ENCODE results near the gene COL8A2.

DNA sequence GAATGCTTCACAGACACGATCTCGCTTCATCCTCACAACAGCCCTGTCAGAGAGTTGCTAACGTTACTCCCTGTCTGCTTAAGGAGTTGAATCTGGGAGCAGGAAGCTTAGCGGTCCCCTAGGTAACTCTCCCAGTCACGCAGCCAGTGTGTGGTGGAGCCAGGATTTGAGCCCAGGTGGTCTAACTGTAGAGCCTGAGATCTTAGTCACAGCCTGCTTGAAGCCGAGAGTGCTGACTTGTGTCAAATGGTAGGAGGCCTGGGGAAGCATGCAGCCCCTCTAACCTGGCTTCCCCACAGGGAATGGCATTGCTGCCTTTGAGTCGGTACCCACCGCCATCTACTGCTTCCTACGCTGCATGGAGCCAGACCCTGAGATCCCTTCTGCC is 32.2 kb downstream of the COL8A2 start:
- TF ChIP-seq, protein P1, sequence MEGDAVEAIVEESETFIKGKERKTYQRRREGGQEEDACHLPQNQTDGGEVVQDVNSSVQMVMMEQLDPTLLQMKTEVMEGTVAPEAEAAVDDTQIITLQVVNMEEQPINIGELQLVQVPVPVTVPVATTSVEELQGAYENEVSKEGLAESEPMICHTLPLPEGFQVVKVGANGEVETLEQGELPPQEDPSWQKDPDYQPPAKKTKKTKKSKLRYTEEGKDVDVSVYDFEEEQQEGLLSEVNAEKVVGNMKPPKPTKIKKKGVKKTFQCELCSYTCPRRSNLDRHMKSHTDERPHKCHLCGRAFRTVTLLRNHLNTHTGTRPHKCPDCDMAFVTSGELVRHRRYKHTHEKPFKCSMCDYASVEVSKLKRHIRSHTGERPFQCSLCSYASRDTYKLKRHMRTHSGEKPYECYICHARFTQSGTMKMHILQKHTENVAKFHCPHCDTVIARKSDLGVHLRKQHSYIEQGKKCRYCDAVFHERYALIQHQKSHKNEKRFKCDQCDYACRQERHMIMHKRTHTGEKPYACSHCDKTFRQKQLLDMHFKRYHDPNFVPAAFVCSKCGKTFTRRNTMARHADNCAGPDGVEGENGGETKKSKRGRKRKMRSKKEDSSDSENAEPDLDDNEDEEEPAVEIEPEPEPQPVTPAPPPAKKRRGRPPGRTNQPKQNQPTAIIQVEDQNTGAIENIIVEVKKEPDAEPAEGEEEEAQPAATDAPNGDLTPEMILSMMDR (IDR thresholded peaks at IDR 0.05; ENCODE audit: insufficient read depth, low read length), result no peak
- TF ChIP-seq POLR2AphosphoS5 (IDR thresholded peaks at IDR 0.05; ENCODE audit: low read depth) (no peak), GABPA (IDR thresholded peaks at IDR 0.05; ENCODE audit: low read depth) (no peak), SPI1 (IDR thresholded peaks at IDR 0.05; ENCODE audit: borderline replicate concordance, low read depth) (no peak)
- TF ChIP-seq, protein P2, sequence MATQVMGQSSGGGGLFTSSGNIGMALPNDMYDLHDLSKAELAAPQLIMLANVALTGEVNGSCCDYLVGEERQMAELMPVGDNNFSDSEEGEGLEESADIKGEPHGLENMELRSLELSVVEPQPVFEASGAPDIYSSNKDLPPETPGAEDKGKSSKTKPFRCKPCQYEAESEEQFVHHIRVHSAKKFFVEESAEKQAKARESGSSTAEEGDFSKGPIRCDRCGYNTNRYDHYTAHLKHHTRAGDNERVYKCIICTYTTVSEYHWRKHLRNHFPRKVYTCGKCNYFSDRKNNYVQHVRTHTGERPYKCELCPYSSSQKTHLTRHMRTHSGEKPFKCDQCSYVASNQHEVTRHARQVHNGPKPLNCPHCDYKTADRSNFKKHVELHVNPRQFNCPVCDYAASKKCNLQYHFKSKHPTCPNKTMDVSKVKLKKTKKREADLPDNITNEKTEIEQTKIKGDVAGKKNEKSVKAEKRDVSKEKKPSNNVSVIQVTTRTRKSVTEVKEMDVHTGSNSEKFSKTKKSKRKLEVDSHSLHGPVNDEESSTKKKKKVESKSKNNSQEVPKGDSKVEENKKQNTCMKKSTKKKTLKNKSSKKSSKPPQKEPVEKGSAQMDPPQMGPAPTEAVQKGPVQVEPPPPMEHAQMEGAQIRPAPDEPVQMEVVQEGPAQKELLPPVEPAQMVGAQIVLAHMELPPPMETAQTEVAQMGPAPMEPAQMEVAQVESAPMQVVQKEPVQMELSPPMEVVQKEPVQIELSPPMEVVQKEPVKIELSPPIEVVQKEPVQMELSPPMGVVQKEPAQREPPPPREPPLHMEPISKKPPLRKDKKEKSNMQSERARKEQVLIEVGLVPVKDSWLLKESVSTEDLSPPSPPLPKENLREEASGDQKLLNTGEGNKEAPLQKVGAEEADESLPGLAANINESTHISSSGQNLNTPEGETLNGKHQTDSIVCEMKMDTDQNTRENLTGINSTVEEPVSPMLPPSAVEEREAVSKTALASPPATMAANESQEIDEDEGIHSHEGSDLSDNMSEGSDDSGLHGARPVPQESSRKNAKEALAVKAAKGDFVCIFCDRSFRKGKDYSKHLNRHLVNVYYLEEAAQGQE (IDR thresholded peaks at IDR 0.05; ENCODE audit: insufficient replicate concordance, low read depth), result no peak
